Psoas muscle (tissue), 8 donors: ENCODE results near the gene GPALPP1. TPM values are rescaled to one million over a fixed set of nuclear protein-coding genes. Genes with fewer than 3 reads are reported as not detected.

Source experiments
- ATAC-seq, 4 donors: fragments of 200-7000 bp; cut with Tn5 transposase; one replicate each; pipeline ENCODE4 v1.9.1; 2020; ENCODE audit warnings: moderate library complexity in 3 of 4, mild to moderate bottlenecking in 2 of 4
- DNase-seq, 2 donors: peaks; one replicate each; pipeline ENCODE4 v3.0.0-alpha.2; 2020
- H3K27ac ChIP-seq: fragments of 200-600 bp; one replicate; pipeline ENCODE4 v1.8.0; 2022
- H3K27me3 ChIP-seq, 3 donors: fragments of 200-600 bp in 1 of 3; one replicate each; pipeline versions ENCODE4 v1.6.1 to v1.8.0; 2013 to 2022; ENCODE audit warnings: low read length in 2 of 3, mild to moderate bottlenecking in 2 of 3, moderate library complexity in 1 of 3; ENCODE audit not compliant: insufficient read depth in 3 of 3
- H3K36me3 ChIP-seq, 2 donors: fragments of 200-600 bp in 1 of 2; one replicate each; pipeline versions ENCODE4 v1.6.1 to v1.8.0; 2013 to 2022; ENCODE audit warnings: low read depth in 1 of 2, mild to moderate bottlenecking in 1 of 2, moderate library complexity in 1 of 2; ENCODE audit not compliant: insufficient read depth in 1 of 2
- H3K4me1 ChIP-seq: fragments of 200-600 bp; one replicate; pipeline ENCODE4 v1.8.0; 2022
- H3K4me3 ChIP-seq: fragments of 200-600 bp; one replicate; pipeline ENCODE4 v1.8.0; 2022; ENCODE audit warnings: mild to moderate bottlenecking
- H3K9me3 ChIP-seq: fragments of 200-600 bp; one replicate; pipeline ENCODE4 v1.8.0; 2022
- WGBS, 3 donors: extraction: QIAGEN DNeasy Blood & Tissue Kit; methylation state at CpG; one replicate each; pipeline versions ENCODE4 v1.1.6 to v1.1.7; 2013; 5-methylcytosine and 5-hydroxymethylcytosine counted together
- intact Hi-C, 2 donors: fragments of 100-400 bp; cut with DNase I; formaldehyde crosslinking; loops; one replicate each; pipeline versions ENCODE4 v1.11.0 to v1.14.2; 2022
- polyA plus RNA-seq, 3 donors: library from polyadenylated mRNA; stranded (reverse); fragments of 200-250 nt; gene quantifications; one replicate each; pipeline ENCODE4 v1.2.3, GENCODE V29; 2013
- total RNA-seq, 4 donors: library from RNA; stranded (reverse); fragmentation: NEBNext Ultra II Directional in 2 of 4; extraction: Animal tissue kit (Norgen Biotek cat#: 25700) in 2 of 4; gene quantifications; one replicate each; pipeline versions ENCODE4 v1.2.1 to v1.2.4, GENCODE V29; 2021 to 2023
- TF ChIP-seq, protein P1 (sequence below): fragments of 200-600 bp; IDR thresholded peaks from one replicate; pipeline ENCODE4 v1.8.0; 2022; ENCODE audit warnings: antibody characterized with exemption
- donor health status: healthy with polysubstance abuse.
- donor health status: DM: no; HTN: no; CAD: no; lungs with moderate emphysema.
- donor health status: Bipolar disorder and iron deficiency.
- donor health status: healthy.
- donor health status: DM: yes; HTN: yes; CAD: no.
- donor health status: DM: no; HTN: no; CAD: no.
- donor health status: DM: no; HTN: no; CAD: no.
- donor health status: DM: yes; HTN: yes; CAD: no.

Gene GPALPP1
- total and polyA plus RNA-seq, 7 donors = 5.4 to 16.2 (median 12.0) TPM

DNA sequence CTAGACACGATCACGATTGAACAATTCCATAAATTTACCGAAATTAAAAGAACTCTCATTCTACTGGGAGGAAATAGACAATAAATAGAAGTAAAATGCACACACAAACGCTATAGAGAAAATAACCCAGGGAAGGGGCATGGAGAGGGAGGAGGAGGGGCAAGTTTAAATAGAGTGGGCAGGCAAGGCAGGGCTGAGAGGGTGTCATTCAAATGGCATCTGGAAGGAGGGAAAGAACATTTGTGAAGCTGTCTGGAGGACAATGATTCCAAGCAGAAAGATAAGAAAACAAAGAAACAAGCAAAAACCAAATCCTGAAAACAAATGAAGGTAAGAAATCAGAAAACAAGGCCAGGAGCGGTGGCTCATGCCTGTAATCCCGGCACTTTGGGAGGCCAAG lies 85.4 kb downstream of the GPALPP1 start:
- Histone ChIP-seq H3K27me3 (no peaks in the 10 kb centered on the region), H3K27ac (no peak overlapping the region), H3K4me3 (no peak overlapping the region), H3K9me3 (no peaks in the 10 kb centered on the region), H3K4me1 (no peaks in the 10 kb centered on the region), H3K36me3 (no peaks in the 10 kb centered on the region)
- WGBS, 3 donors = 88 to 93% (median 91%) methylated on average over 6 of the region's 6 CpGs
- no peak for ATAC-seq
- no peak for DNase-seq
- TF ChIP-seq, protein P1, sequence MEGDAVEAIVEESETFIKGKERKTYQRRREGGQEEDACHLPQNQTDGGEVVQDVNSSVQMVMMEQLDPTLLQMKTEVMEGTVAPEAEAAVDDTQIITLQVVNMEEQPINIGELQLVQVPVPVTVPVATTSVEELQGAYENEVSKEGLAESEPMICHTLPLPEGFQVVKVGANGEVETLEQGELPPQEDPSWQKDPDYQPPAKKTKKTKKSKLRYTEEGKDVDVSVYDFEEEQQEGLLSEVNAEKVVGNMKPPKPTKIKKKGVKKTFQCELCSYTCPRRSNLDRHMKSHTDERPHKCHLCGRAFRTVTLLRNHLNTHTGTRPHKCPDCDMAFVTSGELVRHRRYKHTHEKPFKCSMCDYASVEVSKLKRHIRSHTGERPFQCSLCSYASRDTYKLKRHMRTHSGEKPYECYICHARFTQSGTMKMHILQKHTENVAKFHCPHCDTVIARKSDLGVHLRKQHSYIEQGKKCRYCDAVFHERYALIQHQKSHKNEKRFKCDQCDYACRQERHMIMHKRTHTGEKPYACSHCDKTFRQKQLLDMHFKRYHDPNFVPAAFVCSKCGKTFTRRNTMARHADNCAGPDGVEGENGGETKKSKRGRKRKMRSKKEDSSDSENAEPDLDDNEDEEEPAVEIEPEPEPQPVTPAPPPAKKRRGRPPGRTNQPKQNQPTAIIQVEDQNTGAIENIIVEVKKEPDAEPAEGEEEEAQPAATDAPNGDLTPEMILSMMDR = no peak
- intact Hi-C loops = no loop called here

DNA sequence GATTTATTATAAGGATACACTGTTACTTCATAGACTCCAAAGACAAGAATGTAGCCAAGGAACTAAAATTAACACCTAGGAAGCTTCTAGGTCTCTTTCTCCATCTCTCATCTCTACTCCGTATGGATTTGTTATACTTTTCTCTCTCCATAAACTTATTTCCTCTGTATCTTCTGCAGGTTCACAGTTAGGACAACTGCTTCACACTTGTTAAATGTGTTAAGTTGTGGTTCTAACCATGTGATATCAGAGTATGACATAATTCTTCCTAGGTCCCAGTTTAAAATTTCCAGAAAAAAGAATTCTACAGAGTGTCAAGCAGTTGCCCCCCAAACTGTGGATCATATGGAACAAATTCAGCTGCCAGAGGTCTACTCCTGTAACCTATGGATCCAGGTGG lies 88.7 kb downstream of the GPALPP1 start:
- Histone ChIP-seq H3K4me1 (no peaks in the 10 kb centered on the region), H3K9me3 (no peaks in the 10 kb centered on the region), H3K27ac (no peak overlapping the region), H3K4me3 (no peak overlapping the region), H3K36me3 (no peaks in the 10 kb centered on the region), H3K27me3 (no peaks in the 10 kb centered on the region)
- intact Hi-C loops = no loop called here
- DNase-seq (no peak), ATAC-seq (no peak)
- TF ChIP-seq, protein P1 = no peak
- 74 to 81% (median 81%) methylated on average over 1 of the region's 1 CpG for WGBS, 3 donors

Other genes with a start within 250 kb of the GPALPP1 start
- 1 to 10 TPM; 4.7 to 7.5 (median 6.2) TPM for gene NUFIP1, start 67 bp upstream of the GPALPP1 start, total RNA-seq
- 1 to 10 TPM; 3.4 to 6.6 (median 5.1) TPM for gene NUFIP1, start 67 bp upstream of the GPALPP1 start, polyA plus RNA-seq
- 10 to 100 TPM; 12.9 to 23.2 (median 15.4) TPM for gene GTF2F2, start 131.0 kb downstream of the GPALPP1 start, total RNA-seq
- gene GTF2F2, start 131.0 kb downstream of the GPALPP1 start, polyA plus RNA-seq = 10 to 100 TPM; 19.2 to 23.5 (median 23.0) TPM
- gene KCTD4, start 211.5 kb downstream of the GPALPP1 start, total RNA-seq = not detected
- under 1 TPM in 1 of 3 donors, not detected in 2; 0.08 TPM for gene KCTD4, start 211.5 kb downstream of the GPALPP1 start, polyA plus RNA-seq